GM18909 (cell line): ENCODE data around the gene GLI2.

Experiments used
- ATAC-seq: cut with Tn5 transposase; IDR thresholded peaks from one replicate; pipeline ENCODE4 v1.9.1; 2021; ENCODE audit warnings: mild to moderate bottlenecking; ENCODE audit not compliant: unreplicated experiment, poor library complexity

Gene GLI2

DNA sequence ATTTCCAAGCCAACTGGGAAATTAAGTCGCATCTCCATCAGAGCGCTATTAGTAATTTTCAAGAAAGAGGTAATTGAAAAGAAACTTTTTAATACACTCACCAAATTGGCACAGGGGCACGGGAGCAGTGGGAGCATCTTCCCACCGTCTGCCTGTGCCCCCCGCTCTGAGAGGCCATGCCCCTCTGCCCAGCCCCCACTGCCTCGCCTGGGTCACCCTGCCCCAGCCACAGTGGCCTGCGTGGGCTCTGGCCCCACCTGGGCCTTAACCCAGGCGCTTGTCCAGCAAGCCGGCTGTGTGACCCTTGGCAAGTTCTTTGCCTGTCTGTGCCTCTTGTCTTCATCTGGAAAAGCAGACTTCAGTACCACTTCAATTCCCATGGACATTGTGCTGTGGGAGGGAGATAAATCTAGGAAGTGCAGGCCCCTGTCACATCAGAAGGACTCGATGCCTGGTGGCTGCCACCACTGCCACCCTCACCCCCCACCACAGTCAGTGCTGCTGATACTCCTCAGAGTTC is 31.9 kb downstream of the GLI2 start:
- ATAC-seq: no peak

DNA sequence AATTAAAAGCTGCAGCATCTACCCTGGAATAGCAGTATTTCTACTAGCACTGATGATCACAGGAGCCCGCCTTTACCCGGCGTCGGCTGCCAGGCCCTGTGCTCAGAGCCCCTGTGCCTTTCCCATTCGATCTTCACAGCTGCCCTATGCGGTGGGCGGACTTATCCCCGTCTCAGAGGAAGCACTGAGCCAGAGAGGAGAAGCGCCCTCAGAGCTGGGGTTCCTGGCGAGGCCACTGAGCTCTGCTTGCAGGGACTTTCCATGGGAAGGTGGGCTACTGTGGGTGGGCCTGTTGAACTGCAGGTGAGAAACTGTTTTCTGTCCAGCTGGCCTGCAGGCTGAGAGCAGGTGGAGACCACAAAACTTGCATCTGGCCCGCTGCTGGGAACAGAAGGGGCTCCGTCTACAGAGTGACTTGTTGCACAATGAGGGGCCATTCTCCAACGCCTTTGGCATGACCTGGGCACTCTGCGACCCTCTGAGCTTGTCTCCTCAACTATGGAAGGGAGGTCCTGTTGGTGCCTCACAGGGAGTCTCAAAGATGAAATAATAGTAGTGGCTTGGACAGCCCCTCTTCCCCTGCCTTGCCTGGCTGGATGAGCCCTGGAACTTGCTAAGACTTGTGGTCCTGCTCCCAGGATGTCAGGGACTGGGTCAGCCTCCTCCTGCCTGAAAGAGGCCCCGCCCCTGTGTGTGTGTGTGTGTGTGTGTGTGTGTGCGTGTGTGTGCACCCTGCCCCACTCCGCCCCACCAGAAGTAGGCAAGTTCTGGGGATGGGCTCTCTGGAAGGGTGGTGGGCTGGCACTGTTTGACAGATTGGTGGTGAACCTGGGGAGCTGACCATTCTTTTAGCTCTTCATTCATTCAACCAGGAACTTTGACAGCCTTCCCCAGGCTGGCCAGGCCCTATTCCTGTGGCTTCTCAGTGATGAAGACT is 32.7 kb downstream of the GLI2 start:
- ATAC-seq: no peak

DNA sequence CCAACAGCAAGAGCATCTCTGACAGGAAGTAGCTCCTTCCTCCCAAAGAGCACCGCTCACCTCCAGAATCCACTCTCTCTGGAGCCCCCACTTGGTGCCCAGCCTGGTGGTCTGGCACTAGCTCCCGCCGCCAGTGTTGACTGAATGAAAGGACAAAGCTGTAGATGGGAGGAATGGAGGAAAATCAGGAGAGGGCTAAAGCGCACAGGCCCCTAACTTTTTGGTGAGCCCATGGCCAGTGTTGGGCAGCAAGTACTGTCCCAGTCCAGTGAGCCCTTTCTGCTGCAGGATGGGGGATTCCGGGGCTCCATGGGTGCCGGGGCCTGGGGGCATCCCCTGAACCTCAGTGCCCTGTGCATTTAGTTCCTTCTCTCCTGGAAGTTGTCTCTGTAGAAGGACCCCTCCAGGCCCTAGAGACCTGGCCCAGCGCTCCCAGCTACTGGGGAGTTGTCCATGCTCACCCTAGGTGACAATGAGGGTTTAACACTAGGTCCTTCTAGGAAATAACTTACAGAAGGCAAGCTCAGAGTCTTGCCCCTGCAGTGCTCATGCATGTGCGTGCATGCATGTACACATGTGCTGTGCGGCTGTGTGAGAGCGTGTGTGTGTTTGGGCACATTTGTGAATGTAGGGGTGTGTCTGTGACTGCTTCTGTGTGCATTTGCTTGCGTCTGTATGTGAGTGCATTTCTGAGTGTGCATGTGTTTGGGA is 33.6 kb downstream of the GLI2 start:
- no peak for ATAC-seq

DNA sequence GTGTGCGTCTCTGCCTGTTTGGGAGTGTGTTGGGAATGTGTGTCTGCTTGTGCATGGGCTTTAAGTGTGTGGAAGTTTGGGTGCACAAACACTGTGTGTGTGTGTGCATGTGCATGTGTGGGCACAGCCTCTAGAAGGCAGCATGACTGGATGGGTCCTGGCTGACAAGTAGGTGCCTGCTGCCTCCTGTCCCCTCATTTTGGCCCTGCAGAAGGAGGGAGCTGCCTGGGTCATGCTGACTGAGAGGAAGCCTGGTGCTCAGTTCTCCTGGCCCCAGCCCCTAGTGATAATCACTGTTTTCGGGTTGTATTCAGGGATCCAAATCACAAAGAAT is 34.1 kb downstream of the GLI2 start:
- ATAC-seq: no peak

DNA sequence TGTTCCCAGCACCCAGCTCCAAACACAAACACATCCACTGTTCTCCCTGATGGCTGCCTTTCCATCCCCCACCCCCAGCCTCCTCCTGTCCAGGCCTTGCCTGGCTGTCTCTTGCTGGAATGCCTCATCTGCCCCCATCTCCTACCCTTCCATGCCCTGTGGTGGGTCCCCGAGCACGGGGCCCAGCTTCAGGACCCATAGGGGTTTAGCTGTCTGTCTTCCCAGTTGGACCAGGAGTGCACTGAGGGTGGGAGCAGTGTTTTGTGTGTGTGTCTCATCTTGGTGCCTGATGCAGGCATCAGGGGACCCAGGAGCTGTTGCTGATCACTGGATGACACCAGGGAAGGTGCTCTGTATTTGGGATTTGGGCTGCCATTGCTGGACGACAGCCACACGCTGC is 34.5 kb downstream of the GLI2 start:
- no peak for ATAC-seq

DNA sequence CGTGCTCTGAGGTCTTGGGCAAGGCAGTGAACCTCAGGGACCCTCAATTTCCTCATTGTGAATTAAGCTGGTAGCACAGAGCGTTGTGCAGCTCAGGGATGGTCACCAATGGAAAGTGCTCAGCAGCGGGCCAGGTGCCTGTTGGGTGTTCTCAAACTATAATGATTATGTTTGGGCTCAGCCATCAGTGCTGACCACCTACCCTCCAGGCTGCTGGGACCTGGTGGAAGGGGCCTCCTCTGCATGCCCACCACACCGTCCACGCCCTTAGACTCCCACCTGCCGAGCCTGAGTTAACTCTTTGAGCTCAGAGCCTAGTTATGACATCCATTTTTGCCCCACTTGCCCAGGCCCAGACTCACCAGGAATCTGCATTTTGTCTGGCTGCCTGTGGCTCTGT is 35.0 kb downstream of the GLI2 start:
- ATAC-seq: no peak

DNA sequence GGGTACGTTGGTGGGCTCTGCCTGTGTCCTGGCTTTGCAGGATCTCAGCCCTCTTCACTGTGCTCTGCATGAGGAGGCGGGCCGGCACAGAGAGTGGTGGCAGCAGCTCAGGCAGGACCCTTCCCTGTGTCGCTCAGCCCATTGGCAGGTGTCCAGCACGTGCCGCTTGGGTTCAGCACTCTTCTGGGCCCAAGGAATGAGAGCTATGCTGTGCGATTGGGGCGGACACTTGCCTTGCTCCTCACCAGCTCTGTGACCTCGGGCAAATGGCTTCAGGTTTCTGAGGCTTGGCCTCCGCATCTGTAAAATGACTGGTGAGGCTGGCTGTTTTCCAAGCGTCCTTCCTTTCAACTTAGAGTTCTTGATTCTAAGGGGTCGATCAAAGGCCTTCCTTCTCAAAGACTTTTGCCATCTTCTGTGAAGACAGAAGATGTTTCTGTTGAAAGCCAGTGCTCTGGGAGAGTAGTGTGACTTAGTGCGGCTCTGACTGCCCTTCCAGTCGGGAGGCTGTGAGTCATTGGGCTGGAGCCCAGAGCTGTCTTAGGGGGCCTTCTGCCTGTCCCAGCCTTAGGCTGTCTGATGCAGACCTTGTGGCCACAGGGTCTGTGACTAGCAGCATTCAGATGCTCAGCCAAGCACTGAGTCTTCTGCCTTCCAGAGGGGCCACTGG is 35.6 kb downstream of the GLI2 start:
- ATAC-seq: no peak

DNA sequence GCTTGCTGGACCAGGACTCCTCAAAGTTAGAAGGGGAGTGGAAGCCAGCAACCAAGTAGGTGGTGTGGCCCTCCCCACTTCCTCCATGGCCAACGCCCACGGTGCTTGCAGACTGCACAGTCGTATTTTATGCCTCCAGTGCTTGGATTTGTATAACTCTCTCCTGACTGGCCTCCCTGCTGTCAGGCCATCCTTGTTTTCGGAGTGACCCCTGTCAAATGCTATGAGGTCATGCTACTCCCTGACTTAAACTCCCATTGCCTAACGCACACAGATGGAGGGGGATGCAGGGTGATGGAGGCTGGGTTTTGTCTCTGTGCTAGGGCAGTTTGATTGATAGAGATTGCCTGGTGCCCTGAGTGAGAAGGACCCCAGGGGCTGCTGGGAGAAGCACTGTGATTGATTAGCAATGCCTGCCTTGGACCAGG is 36.1 kb downstream of the GLI2 start:
- no peak for ATAC-seq

DNA sequence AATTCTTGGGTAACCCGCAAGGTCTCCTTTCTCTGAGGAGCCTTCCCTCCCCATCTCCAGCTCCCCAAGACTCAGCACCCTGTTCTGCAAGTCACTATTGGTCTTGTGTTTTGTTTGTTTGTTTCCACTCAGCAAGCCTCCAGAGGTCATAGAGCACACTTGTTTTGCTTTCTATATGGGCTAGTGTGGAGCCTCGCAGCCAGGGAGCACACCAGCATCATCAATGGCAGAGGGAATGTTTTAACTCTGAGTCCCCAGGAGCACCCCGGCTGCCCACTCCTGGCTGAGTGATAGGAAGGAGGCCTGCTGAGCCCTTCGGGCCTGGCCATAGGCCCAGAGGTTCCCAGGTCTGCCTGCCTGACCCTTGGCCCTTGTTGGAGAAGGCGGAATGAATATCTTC is 36.6 kb downstream of the GLI2 start:
- no peak for ATAC-seq

DNA sequence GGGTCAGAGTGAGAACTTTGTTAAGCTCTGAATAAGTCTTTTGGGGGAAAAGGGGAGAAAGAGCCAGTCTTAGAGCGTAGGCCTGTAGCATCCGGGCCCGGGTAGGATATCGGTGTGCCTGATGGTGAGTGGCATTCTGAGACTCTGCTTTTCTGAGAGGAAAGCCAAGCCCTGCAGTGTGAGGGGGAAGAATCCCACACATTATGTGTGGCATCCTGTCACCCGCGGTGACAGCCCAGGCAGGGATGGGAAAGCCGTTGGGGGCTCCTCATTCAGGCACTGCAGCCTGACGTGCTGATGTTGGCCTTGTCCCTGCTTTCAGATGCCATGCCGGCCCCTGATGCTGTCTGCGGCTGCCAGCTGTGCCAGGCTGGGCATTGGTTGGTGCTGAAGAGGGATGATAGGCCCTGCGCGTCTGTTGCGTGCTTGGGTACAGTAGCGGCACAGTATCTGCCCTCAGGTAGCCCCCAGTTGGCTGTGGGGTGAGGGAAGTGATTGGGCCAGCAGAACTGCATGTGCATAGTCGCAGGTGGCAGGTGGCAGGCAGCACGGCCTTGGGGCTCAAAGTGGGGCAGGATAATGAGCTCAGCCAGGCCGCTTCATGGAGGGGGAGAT is 37.6 kb downstream of the GLI2 start:
- ATAC-seq: no peak

DNA sequence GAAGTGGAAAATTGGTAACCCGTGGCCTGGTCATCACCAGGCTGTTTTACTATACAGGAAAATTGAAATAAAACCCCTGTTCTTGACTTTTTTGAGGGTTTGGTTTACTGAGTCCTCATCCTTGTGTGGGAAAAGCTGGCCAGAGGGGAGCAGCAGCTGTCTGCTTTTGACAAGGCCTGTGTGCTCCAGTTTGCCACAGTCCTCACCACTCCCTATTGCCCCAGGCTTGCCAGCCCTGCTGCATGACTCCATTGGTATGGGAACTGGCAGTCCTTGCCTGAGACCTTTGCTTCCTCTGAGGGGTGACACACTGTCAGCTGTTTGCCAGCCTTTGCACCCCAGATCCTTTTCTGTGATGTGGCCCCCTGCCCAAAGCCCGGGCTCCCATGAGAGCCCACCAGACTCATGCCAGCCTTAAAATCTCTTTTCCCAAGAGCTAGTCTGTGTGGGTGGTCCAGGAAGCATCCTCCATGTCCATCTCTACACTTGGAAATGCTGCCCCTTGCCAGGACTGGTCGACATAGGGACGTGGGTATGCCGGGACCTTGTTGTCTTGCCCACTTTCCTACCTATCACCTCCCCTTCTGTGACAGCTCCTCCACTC is 39.0 kb downstream of the GLI2 start:
- no peak for ATAC-seq

DNA sequence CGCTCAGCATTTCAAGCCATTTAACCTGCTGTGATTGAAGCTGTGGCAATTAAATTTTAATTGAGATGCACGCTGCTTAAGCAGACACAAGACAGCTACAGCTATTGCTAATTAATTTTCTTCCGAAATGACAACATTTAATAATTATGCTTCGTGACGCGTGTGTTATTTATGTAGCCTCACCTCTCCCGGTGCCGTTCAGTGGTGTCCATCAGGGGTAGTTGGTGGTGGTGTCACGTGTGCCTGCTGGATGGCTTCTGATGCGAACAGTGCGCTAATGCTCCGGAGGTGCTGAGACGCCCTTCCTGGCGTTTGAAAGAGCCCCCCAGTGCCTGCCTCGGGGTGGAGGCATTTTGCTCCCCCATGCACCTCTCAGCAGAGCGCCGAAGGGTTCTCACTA is 39.5 kb downstream of the GLI2 start:
- no peak for ATAC-seq

DNA sequence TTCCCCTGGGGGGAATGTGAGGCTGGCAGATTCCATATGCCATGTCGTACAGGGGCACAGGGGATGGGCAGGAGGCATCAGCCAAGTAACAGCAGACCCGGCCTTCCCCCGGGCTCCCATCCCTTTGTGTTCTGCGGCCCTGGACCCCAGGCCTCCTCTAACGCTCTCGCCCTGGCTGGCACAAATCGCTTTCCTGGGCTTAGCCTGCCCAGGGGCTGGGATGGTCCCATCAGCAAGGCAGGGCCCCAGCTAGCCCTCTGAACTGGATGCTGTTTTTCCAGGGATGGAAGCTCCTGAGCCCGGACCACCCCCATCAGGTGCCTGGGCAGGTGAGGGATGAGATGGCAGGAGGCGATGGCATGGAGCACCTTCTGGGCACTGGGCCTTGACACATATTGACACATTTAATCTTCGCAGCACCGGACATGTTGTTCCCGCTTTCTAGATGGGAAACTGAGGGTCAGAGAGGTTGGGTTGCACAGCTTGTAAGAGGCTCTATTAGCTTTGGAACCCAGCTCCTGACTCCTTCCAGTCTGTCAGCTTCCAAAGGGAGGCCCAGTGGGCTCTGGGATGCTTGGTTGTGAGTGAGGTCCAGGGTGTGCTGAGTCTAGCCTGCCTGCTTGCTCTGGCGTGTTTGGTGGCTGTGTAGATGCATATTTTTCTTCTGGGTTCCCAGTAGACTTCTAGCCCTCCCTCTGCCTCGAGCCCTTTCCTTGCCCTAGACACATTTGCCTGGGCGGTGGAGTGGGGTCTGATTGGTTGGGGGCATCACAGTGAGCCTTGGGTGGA is 40.3 kb downstream of the GLI2 start:
- no peak for ATAC-seq

DNA sequence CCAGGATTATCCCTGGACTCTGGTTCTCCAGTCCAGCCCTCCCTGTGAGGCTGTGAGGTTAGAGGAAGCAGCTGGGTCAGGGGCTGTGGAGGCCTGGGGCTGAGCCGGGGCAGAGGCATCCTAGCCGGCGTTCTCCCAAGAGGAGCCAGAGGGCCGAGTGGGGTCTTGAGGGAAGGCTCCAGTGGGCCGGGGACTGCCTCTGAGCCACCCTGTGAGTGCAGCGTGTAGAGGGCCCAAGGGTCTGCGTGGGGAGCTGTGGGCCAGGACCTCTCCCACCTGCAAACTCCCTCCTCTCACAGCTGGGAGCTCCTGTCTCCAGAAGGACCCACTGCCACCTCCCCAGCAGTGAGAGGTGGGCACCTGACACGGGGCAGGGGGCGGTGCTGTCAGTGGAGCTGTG is 41.0 kb downstream of the GLI2 start:
- ATAC-seq: no peak

DNA sequence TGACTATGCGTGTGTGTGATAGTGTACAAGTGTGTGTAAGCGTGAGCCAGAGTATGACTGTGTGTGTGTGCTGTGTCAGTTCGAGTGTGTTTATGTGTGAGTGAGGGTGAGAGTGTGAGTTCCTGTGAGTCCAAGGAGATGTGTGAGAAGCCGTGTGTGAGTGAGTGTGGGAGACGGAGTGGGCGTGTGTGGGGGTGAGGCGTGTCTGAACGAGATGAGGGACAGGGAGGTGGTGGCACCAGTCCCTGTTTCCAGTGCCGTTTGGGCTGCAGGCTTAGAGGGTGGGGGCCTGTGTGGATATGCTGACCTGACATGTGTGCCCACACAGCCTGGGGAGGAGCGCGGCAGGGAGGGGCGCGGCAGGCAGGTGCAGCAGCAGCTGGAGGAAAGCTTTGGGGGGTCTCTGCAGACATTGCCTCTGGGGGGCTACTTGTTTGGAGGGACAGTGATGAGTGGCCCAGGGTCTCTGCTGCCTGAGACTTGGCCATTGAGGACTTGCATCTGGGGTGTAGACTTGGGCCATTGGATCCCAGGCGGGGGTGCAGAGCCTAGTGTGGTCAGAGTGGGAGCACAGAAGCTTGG is 41.6 kb downstream of the GLI2 start:
- no peak for ATAC-seq

DNA sequence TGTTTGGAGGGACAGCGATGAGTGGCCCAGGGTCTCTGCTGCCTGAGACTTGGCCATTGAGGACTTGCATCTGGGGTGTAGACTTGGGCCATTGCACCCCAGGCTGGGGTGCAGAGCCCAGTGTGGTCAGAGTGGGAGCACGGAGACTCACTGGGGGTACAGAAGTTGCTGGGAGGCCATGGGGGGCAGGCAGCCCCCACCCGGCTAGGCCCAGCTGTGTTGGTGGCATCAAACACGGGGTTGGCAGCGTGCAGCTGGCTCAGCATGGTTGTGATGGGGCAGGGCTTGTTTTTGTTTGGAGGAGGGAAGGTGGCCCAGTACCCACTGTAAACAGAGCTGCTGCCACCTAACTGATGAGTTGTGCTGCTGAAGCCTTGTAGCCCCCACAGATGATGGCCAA is 42.1 kb downstream of the GLI2 start:
- no peak for ATAC-seq

DNA sequence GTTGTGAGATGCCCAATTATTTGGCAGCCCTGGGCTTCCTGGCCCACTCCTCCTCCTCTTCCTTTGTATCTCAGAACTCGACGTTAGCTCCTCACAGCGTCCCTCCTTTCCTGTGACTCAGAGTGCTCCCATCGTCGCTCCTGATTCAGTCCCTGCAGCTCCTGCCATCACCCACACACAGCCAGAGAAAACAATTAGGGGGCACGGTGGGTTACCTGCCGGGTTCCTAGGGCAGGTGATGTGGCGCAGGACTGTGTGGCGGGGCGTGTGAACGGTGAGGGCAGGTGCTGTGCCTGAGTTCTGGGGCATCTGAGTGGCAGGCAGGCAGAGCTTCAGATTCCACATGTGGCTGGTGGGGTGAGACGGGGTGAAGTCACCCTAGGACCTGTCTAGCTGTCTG is 42.6 kb downstream of the GLI2 start:
- no peak for ATAC-seq

DNA sequence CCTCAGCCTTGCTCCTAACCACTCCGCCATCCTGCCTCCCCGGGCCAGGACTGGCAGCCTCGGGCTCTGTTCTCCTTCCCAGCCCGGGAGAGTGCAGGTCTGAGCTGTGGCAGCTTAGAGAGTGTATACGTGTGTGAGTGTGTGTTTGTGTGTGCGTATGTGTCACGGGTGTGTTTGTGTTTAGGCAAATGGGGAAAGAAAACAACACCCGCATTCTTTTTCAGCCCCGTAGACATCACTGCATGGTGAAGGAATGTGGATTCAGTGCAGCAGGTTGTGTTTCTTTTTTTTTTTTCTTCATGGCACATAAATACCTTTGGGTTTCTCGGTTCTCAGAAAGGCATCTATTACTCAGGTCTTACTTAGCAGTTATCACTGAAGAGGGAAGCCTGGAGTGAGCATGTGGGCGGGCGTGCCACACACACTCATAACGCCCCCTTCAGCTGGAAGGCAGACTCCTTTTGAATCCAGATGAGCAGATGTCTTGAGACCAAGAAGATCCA is 44.2 kb downstream of the GLI2 start:
- ATAC-seq: no peak

DNA sequence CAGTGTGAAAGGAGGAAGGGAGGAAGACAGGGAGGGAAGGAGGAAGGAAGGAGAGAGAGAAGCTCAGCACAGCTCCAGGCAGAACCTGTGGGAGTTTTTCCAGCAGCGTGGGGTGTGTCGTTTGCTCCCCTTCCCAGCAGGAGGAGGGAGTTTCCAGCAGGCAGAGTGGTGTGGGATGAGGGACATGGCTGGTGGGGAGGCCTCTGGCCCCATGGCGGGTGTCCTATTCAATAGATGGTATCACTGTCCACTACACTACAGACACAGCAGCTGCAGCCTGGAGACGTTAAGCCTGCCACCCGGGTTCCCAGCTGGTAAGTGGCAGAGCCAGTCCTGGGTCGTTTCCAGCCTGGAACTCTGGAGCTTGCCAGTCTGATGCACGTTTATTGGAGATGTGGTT is 44.7 kb downstream of the GLI2 start:
- ATAC-seq: no peak
